ENCODE results near the gene MLKL. TPM values are rescaled to one million over a fixed set of nuclear protein-coding genes. Genes with fewer than 3 reads are reported as not detected.
"Not testable (repeated sequence)": the region's sequence is repeated elsewhere in the genome, so short reads cannot be mapped to it uniquely, and the experiment has no call there.

Gene MLKL
- polyA plus RNA-seq, 1 donor, result 2.8 TPM

GRCh38 chr16:74700116-74700437, 585 bp downstream of the MLKL start:
- DNase-seq (ENCODE audit: low read depth), result no peak

DNA sequence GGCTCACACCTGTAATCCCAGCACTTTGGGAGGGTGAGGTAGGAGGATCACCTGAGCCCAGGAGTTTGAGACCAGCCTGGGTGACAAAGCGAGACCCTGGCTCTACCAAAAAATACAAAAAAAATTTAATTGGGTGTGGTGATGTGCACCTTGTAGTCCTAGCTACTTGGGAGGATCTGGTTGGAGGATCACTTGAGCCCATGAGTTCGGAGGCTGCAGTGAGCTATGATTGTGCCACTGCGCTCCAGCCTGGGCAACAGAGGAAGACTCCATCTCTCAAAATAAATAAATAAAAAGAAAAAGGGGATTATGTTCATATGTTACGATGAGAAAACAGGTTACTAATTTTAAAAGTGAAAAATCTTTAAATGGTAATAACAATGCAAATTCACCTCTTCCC, 996 bp downstream of the MLKL start:
- no peak for DNase-seq (ENCODE audit: low read depth)

DNA sequence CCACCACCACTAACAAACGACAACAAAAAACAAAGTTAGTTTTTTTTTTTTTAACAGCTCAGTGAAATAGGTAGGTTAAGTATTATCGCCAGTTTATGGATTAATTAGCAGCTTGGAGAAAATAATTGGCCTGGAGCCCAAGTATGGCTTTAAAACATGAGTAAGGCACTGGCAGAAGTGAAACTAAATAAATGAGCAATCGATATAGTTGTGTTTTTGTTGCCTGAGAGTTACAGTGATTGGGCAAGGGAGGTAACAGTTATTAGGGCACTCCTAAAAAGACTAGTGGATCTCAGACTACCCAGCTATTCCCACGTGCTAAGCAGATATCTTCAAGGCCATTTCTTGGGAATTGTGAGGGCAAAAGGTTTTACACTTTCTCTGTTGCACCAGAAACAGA, 2.4 kb downstream of the MLKL start:
- no peak for DNase-seq (ENCODE audit: low read depth)

- peak; percentile 77 for DNase-seq (ENCODE audit: low read depth)
Measured at GRCh38 chr16:74695450-74696422, 4.9 kb downstream of the MLKL start.

DNA sequence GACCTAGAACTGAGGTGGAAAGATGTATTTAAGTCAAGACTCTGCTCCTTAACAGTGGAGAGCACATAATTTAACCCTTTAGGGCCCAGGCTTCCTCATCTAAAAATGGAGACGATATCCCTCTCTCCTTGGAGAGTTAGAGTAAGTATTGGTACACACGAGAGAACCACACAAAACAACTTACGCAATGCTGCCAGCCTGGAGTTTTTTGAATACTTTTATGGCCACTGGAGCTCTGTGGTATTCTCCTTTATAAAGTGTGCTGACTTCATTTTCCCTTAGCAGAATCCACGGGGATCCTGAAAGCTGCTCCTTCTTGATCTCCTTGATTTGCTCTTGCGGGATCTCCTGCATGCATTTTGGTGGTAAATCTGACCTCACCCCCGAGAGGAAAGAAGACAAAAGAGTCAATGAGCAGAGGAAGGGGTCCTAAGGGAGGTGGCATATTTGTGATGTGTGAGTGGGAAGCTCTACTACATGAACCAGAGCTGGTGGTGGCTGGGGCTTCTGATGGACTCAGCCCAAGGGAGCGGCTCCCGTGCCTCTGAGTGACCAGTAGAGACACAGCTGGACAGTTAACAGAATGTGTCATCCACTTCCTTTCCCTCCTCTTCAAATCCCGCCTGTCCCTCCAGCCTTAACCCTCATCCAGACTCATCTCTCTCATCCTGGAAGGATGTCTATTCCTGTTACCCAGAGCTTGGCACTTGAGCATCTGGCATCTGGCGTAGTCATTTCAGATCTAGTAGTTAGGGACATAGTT, 9.4 kb downstream of the MLKL start:
- DNase-seq (ENCODE audit: low read depth), result no peak

DNA sequence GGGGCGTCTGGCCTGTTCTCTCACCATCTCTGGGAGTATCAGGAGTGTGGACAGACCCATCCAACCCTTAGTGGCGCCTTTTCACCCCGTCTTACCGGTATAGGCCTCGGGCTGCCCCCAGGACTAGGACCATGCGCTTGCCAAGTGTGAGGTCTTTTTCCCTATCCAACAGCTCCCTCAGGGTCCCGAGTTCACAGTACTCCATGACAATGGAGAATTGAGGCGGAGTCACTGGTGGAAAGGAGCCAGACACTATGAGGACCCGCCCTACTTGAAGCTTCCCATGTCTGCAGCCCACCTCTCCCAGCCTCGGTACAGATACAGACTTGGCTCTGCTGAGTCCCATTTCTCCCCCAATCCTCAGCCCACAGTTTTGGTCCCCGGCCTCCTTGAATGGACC, 18.1 kb downstream of the MLKL start:
- no peak for DNase-seq (ENCODE audit: low read depth)

DNA sequence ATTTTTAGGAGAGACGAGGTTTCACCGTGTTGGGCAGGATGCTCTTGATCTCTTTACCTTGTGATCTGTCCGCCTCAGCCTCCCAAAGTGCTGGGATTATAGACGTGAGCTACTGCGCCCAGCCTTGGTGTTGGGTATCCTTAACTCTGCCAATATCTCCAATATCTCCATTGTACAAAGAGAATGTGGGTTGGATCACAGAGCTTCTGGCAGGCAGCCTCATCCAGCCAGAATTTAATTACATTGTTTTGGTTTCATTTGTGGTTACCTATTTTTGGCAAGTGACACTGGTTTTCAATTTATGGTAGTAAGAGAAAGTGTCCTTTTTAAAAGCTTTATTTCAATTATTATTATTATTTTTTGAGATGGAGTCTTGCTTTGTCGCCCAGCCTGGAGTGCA, 20.0 kb downstream of the MLKL start:
- DNase-seq (ENCODE audit: low read depth), result no peak

GRCh38 chr16:74679983-74680382, 20.7 kb downstream of the MLKL start:
- no peak for DNase-seq (ENCODE audit: low read depth)

- no peak for DNase-seq (ENCODE audit: low read depth)
Measured at GRCh38 chr16:74677868-74678267, 22.8 kb downstream of the MLKL start.

DNA sequence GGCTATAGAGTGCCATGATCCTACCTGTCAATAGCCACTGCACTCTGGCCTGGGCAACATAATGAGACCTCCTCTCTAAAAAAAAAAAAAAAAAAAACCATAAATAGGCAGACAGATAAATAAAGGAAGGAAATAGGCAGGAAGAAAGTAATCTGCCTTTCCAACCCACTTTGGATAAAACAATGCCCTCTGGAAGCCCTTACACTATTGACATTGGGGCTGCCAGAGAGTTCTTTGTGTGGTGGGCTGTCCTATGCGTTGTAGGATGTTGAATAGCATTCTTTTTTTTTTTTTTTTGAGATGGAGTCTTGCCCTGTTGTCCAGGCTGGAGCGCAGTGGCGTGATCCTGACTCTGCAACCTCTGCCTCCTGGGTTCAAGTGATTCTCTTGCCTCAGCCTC, 26.8 kb downstream of the MLKL start:
- DNase-seq (ENCODE audit: low read depth), result no peak

GRCh38 chr16:74668877-74669276, 31.8 kb downstream of the MLKL start:
- DNase-seq (ENCODE audit: low read depth), result not testable (repeated sequence)

GRCh38 chr16:74667255-74667700, 33.4 kb downstream of the MLKL start:
- no peak for DNase-seq (ENCODE audit: low read depth)

DNA sequence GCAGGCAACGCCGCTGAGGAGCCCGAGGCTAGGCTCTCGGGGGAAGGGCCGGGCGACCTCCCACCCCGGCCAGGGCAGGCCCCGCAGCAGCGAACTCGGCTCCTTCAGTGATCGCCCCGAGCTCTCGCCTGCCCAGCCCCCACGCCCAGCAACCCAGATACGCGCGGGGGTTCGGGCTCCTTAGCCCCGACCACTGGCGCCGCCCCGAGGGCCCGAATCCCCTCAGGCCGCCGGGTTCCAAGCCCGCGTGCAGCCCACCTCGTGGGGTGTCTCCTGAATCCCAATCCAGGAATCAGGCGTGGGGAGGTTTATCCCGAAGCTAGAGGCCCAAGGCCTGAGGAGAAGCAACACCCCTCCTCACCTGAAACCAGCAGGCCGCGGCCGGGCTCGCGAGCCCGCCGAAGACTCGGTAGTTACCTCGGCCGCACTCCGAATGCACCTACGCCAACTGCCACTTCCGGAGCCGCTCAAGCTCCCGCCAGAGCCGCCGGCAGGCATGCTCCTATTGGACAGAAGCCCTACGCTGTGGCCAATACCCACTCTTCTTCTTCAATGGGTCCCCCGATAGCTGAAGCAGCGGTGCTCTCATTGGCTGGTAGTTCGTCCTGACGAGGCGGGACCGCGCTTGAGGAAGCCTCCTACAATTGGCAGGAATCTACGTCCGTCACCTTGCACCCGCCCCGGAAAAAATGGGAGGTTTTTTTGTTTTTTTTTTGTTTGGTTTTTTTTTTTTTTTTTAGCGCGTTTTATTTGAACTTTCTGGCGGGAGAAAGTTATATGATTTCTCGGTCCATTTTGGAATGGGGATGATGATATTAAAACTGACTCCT, 34.0 kb downstream of the MLKL start, which contains the start of gene RFWD3:
RFWD3 (minus strand) TSS at position 453 of the 830 bp plus-strand sequence. CDS start 5,428 bp downstream, outside the sequence.
- peak; percentile 98 for DNase-seq (ENCODE audit: low read depth)

DNA sequence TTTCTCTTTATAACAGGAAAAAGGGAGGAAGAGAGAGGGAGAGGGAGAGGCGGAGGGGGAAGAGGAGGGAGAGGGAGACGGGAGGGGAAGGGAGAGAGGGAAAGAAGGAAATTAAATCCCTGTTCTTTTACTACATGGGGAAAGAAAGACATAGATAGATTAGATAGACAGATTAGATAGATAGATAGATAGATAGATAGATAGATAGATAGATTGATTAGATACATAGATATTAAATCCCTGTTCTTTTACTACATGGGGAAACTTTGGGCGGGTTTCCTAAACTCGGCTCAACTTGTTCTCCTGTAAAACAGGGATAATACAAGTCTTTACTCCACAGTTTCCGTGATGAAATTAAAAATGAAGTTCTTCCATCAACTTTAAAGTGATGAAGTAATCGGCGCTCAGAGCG, 34.6 kb downstream of the MLKL start:
- DNase-seq (ENCODE audit: low read depth), result no peak

GRCh38 chr16:74661064-74661463, 39.6 kb downstream of the MLKL start:
- no peak for DNase-seq (ENCODE audit: low read depth)

DNA sequence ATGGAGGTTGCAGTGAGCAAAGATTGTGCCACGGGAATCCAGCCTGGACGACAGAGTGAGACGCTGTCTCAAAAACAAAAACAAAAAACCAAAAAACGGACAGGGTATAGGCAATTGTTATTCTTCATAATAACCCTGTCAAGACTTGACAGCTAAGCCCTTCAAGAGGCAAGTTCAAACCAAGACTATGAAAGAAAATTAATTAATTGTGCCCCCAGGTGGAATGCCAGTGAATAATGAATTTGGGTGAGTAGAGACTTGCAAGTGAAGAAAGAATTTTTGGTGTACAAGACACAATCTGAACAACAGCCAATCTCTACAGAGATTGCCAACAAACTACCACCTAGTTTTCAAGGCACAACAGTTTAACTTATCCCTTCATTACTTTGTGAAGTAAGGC, 40.3 kb downstream of the MLKL start:
- no peak for DNase-seq (ENCODE audit: low read depth)

DNA sequence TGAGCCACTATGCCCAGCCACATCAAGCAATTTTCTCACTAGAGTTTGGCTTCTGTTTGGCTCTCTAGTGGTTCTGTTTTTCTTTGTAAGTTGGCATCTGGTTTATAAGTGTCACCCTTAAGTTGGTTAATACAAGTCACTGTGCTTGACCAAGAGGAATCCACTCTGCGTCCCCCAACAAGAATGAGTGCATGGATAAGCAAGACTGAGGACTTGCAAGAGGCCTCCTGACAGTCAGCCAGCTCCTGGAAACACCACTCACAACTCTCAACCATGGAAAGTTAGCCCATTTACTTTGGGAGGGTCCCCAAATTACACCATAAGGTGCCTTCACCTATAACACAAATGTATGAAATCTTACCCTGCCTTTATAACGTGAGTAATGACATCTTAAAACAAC, 41.6 kb downstream of the MLKL start:
- no peak for DNase-seq (ENCODE audit: low read depth)

- no peak for DNase-seq (ENCODE audit: low read depth)
Measured at GRCh38 chr16:74657870-74658642, 42.6 kb downstream of the MLKL start.

DNA sequence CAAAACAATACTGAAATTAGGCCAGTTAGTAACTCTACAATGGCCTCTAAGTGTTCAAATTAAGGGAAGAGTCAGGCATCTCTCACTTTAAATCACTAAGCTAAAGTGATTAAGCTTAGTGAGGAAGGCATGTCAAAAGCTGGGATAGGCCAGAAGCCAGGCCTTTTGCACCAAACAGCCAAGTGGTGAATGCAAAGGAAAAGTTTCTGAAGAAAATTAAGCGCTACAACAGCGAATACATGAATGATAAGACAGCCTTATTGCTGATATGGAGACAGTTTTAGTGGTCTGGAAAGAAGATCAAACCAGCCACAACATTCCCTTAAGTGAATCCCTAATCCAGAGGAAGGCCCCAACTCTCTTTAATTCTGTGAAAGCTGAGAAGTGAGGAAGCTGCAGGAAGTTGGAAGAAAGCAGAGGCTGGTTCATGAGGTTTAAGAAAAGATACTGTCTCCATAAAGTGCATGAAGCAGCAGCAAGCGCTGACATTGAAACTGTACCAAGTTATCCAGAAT, 46.1 kb downstream of the MLKL start:
- DNase-seq (ENCODE audit: low read depth), result no peak

DNA sequence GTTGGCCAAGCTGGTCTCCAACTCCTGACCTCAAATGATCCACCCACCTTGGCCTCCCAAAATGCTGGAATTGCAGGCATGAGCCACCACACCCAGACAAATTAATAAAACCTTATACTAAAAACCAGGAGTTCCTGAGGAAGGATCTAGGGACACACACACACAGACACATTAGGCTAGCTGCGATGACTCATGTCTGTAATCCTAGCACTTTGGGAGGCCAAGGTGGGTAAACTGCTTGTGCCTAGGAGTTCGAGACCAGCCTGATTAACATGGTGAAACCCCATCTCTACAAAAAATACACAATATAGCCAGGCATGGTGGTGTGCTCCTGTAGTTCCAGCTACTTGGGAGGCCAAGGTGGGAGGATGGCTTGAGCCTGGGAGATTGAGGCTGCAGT, 47.8 kb downstream of the MLKL start:
- DNase-seq (ENCODE audit: low read depth), result not testable (repeated sequence)

- no peak for DNase-seq (ENCODE audit: low read depth)
Measured at GRCh38 chr16:74652249-74652648, 48.4 kb downstream of the MLKL start.

Data from forelimb muscle (tissue), 1 donor.